ENCODE measurements around the gene TNS1. TPM values are rescaled to one million over a fixed set of nuclear protein-coding genes. Genes with fewer than 3 reads are reported as not detected.

TNS1 gene
- total RNA-seq, 1 experiment from 2014 or later, result 1.5 TPM

- no peak overlapping the region for H2AFZ ChIP-seq (ENCODE audit: low read length)
- H3K36me3 ChIP-seq (ENCODE audit: low read depth, low read length), result no peaks in the 10 kb centered on the region
- BruUV-seq (replicated peaks), result no TSS peak
- no peak overlapping the region for H3K9ac ChIP-seq (ENCODE audit: low read length)
- H3K4me3 ChIP-seq (ENCODE audit: low read length), result no peak overlapping the region
- no peak for DNase-seq
- no peak for ATAC-seq
- no peaks in the 10 kb centered on the region for H3K9me3 ChIP-seq (ENCODE audit: low read length)
- intact Hi-C loops (cut with micrococcal nuclease), result no loop called here
- H3K4me1 ChIP-seq (ENCODE audit: insufficient read depth, low read length), result peaks cover 21% of the 10 kb centered on the region
- no peak overlapping the region for H3K4me2 ChIP-seq (ENCODE audit: low read length)
- TF ChIP-seq EZH2phosphoT487 (IDR thresholded peaks at IDR 0.05; ENCODE audit: borderline replicate concordance, low read length) (no peak), CTCF (conservative IDR thresholded peaks at IDR 0.05; ENCODE audit: low read depth, low read length) (no peak), EZH2 (IDR thresholded peaks at IDR 0.05; ENCODE audit: low read length, unreplicated experiment) (no peak)
- no peaks in the 10 kb centered on the region for H4K20me1 ChIP-seq (ENCODE audit: low read length)
- H3K27ac ChIP-seq (ENCODE audit: low read length), result no peak overlapping the region
- H3K27me3 ChIP-seq (ENCODE audit: low read length), result peaks cover 22% of the 10 kb centered on the region
- no peaks in the 10 kb centered on the region for H3F3A ChIP-seq (ENCODE audit: low read length, unreplicated experiment)
- CTCF ChIA-PET, result no interaction called here
- POLR2A ChIA-PET (ENCODE audit: unreplicated experiment), result no interaction called here
- H3K79me2 ChIP-seq (ENCODE audit: low read length), result no peaks in the 10 kb centered on the region
- H3K9me2 ChIP-seq (replicated peaks; ENCODE audit: low read length), result no peaks in the 10 kb centered on the region
Measured at GRCh38 chr2:217854684-217855420, 147.9 kb downstream of the TNS1 start.

GRCh38 chr2:217853961-217854360, 148.8 kb downstream of the TNS1 start:
- intact Hi-C loops (cut with micrococcal nuclease), result no loop called here
- no peak for DNase-seq
- Histone ChIP-seq H3K9ac (ENCODE audit: low read length) (no peak overlapping the region), H4K20me1 (ENCODE audit: low read length) (no peaks in the 10 kb centered on the region), H3F3A (ENCODE audit: low read length, unreplicated experiment) (no peaks in the 10 kb centered on the region), H3K36me3 (ENCODE audit: low read depth, low read length) (no peaks in the 10 kb centered on the region), H3K9me2 (replicated peaks; ENCODE audit: low read length) (no peaks in the 10 kb centered on the region), H3K4me1 (ENCODE audit: insufficient read depth, low read length) (peaks cover 30% of the 10 kb centered on the region), H3K79me2 (ENCODE audit: low read length) (no peaks in the 10 kb centered on the region), H2AFZ (ENCODE audit: low read length) (no peak overlapping the region), H3K4me2 (ENCODE audit: low read length) (no peak overlapping the region), H3K4me3 (ENCODE audit: low read length) (no peak overlapping the region), H3K27ac (ENCODE audit: low read length) (no peak overlapping the region), H3K27me3 (ENCODE audit: low read length) (peaks cover 18% of the 10 kb centered on the region), H3K9me3 (ENCODE audit: low read length) (no peaks in the 10 kb centered on the region)
- ChIA-PET CTCF (no interaction called here), POLR2A (ENCODE audit: unreplicated experiment) (no interaction called here)
- ATAC-seq, result no peak
- no TSS peak for BruUV-seq (replicated peaks)
- TF ChIP-seq EZH2 (IDR thresholded peaks at IDR 0.05; ENCODE audit: low read length, unreplicated experiment), result no peak
- TF ChIP-seq EZH2phosphoT487 (IDR thresholded peaks at IDR 0.05; ENCODE audit: borderline replicate concordance, low read length), result no peak

GRCh38 chr2:217853301-217853881, 149.4 kb downstream of the TNS1 start:
- intact Hi-C loops (cut with micrococcal nuclease), result no loop called here
- ChIA-PET CTCF (no interaction called here), POLR2A (ENCODE audit: unreplicated experiment) (no interaction called here)
- H3K27me3 ChIP-seq (ENCODE audit: low read length), result peaks cover 18% of the 10 kb centered on the region
- H3K4me3 ChIP-seq (ENCODE audit: low read length), result no peak overlapping the region
- H4K20me1 ChIP-seq (ENCODE audit: low read length), result no peaks in the 10 kb centered on the region
- no TSS peak for BruUV-seq (replicated peaks)
- H3K79me2 ChIP-seq (ENCODE audit: low read length), result no peaks in the 10 kb centered on the region
- H3K27ac ChIP-seq (ENCODE audit: low read length), result no peak overlapping the region
- H2AFZ ChIP-seq (ENCODE audit: low read length), result no peak overlapping the region
- DNase-seq (no peak), ATAC-seq (no peak)
- H3K9ac ChIP-seq (ENCODE audit: low read length), result no peak overlapping the region
- H3K36me3 ChIP-seq (ENCODE audit: low read depth, low read length), result no peaks in the 10 kb centered on the region
- no peaks in the 10 kb centered on the region for H3F3A ChIP-seq (ENCODE audit: low read length, unreplicated experiment)
- no peaks in the 10 kb centered on the region for H3K9me2 ChIP-seq (replicated peaks; ENCODE audit: low read length)
- TF ChIP-seq EZH2 (IDR thresholded peaks at IDR 0.05; ENCODE audit: low read length, unreplicated experiment), result no peak
- TF ChIP-seq EZH2phosphoT487 (IDR thresholded peaks at IDR 0.05; ENCODE audit: borderline replicate concordance, low read length), result no peak
- no peak for TF ChIP-seq CTCF (conservative IDR thresholded peaks at IDR 0.05; ENCODE audit: low read depth, low read length)
- peaks cover 31% of the 10 kb centered on the region for H3K4me1 ChIP-seq (ENCODE audit: insufficient read depth, low read length)
- H3K4me2 ChIP-seq (ENCODE audit: low read length), result no peak overlapping the region
- no peaks in the 10 kb centered on the region for H3K9me3 ChIP-seq (ENCODE audit: low read length)
